HG03565 (cell line): ENCODE measurements around the gene ITGAE.
A peak's percentile ranks its signal among the peaks of the same experiment; 100 is the strongest.

ENCODE experiments used
- ATAC-seq: cut with Tn5 transposase; IDR thresholded peaks from one replicate; pipeline ENCODE4 v1.9.1; 2021; ENCODE audit warnings: mild to moderate bottlenecking, moderate library complexity; ENCODE audit not compliant: unreplicated experiment

ITGAE gene

DNA sequence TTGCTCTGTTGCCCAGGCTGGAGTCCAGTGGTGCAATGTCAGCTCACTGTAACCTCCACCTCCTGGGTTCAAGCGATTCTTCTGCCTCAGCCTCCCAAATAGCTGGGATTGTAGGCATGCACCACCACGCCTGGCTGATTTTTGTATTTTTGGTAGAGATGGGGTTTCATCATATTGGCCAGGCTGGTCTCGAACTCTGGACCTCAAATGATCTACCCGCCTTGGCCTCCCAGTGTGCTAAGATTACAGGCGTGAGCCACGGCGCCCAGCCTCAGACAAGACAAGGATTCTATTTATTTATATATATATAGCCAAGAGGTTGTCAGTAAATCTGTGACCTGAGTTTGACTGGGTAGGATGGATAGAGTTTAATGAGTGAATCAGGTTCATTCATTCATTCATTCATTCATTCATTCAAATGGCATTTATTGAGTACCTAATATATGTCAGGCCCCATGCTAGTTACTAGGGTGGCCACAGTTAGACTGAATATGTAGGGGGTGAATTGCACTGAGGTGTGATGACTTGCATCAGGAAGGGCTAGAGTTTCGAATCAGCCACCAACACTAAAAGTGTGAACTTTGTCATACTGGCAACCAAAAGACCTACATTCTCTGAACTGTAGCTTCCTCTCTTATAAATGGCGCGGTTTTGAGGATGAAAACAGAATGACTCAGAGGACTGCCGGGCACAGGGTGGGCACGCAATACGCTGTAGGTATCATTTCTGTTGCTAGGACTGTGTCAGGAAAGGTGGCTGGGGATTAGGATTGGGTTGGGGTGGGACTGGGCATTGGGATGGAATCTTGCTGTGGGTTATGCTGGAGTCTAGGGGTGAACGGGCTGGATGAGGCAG, 37.8 kb downstream of the ITGAE start:
- peak; percentile 68 for ATAC-seq

DNA sequence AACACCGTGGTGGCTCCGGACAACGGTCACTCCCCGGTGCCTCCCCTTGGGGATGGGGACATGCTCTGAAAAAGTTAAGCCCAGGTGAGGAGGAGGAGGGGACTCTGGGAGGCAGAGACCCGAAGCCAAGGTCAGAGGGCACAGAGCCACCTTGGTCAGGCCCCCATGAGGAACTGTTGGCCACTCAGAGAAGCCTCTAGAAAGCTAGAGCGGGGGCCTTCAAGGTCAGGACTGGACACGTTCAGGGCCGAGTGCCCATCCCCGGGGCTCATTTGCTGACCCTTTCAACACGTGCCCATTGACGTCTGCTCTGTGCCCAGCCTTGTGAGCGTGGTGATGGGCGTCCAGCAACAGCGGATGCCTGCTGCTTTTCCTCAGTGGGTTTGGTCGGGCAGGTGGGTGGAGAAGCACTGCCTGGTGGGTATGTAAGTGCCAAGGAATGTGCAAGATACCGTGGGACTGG, 39.0 kb downstream of the ITGAE start:
- no peak for ATAC-seq

DNA sequence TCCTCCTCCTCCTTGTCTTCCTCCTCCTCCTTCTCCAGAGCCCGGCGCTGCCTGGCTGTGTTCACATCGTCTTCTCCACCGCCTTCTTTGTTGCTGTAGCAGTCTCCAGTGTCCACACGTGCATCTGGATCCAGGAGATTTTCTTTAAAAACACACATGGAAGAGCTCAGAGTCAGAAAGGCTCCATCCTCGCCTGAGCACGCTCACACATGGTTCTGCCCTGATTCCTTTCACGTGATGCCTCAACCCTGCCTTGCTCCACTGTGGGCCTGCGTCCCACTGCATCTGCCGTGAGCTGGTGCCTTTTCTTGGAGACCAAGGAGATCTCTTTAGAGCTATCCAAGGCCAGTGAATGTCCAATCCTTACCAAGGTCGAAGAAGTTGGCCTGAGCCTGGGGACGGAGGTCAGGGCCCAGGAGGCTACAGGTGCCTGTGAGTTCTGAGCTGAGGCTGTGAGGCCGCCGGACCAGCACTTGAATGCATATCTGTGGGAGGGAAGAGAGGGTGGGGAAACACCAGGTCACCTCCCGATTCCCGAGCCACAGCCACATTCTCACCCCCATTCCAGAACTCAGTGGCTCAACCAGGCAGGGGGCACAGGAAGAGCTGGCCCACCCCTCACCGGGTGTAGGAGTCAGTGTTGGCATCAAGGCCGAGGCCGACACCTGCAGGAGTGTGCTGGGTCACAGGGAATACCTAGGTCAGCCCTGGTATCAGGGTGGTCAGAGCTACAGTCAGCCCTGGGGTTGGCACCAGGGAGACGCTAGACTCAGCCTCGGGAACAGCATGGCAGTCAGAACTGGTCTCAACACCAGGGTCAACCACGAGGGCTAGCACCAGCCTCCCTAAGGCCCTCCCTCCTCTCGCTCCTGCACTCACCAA, 39.7 kb downstream of the ITGAE start:
- no peak for ATAC-seq

DNA sequence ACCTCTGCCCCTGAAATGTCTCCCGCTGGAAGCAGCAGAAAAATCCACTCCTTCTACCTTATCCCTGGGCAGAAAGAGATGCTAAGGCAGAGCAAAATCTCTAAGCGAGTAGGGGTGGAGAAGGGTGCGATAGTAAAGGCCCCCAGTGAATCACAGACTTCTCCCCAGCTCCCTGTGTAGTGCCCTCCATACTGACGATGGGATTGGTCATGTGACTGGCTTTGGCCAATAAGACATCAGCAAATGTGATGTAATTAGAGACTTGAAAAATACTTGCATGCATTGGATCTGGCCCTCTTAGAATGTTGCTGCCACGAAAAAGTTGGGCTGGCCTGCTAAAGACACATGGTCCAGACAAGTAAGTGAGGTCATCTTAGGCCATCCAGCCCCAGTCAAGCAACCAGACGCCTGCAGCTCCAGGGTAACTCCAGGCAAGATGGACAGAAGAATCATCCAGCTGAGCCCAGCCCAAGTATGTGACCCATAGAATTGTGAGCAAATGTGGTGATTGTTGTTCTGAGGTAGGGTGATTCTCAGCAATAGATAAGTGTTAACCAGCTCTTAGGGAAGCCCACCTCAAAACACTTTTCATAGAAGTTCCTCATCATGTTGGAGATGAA, 41.3 kb downstream of the ITGAE start:
- ATAC-seq: no peak

DNA sequence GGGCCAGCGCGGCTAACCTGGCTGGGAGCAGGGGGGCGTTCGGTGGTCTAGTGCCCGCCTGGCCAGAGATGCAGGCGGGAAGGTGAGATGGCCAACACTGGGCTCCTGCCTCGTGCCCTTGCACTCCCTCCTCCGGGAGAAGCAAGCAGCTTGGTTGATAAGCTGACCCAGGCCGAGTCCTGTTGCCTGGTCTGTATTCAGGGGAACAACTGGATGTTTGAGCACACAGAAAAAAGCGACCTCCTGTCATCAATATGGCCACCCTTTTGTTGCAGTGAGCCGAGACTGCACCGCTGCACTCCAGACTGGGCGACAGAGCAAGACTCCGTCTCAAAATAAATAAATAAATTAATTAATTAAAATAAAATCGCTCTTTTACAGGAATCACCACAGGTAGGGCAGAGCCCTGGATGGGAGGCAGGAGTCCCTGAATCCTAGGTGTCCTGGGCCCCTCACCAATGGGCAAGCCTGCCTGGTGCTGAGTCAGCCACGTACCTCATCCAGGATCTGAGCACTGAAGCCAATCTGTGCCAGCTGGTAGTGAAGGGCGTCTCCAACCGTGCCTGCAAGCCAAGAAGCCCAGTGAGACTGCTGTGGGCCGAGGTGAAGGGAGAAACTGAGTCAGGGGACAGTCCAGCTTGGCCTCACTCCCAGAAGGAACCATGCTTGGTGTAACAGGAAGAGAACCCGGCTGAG, 45.5 kb downstream of the ITGAE start:
- no peak for ATAC-seq

DNA sequence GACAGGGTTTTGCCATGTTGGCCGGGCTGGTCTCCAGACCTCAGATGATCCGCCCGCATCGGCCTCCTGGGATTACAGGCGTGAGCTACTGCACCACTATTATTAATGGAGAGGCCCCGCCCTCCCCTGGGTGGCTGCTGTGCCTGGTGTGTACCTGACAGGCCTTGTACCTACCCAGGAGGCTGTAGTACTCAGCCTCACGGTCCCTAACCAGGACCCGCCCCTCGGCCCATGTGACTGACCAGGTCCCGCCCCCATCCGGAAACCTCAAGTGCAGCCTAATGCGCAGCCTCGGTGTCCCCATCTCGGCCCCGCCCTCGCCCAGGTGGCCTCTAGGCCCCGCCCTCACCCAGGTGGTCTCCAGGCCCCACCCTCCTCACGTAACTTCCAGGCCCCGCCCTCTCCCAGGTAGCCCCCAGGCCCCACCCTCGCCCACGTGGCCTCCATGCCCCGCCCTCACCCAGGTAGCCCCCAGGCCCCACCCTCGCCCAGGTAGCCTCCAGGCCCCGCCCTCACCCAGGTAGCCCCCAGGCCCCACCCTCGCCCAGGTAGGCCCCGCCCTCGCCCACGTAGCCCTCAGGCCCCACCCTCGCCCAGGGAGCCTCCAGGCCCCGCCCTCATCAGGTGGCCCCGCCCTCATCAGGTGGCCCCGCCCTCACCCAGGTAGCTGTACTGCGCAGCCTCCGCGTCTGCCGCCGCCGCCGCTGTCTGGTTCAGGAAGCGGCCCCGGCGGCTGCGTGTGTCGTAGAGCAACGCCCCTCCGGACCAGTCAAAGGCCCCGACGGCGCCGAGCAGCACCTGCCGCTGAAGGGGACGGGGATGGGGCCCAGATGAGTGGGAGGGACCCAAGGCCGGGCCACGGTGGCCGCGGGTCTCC, 46.3 kb downstream of the ITGAE start:
- no peak for ATAC-seq

DNA sequence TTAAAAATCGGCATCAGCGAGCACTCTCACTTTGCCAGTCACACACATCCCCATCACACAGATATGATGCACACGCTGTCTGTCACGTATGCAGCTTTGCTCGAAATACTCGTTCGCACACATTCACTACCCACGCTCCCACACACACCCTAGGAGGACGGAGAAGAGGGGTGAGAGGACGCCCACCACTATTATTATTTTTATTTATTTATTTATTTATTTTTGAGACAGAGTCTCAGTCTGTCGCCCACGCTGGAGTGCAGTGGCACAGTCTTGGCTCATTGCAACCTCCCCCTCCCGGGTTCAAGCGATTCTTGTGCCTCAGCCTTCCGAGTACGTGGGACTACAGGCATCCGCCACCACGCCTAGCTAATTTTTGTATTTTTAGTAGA, 46.9 kb downstream of the ITGAE start:
- ATAC-seq: no peak

DNA sequence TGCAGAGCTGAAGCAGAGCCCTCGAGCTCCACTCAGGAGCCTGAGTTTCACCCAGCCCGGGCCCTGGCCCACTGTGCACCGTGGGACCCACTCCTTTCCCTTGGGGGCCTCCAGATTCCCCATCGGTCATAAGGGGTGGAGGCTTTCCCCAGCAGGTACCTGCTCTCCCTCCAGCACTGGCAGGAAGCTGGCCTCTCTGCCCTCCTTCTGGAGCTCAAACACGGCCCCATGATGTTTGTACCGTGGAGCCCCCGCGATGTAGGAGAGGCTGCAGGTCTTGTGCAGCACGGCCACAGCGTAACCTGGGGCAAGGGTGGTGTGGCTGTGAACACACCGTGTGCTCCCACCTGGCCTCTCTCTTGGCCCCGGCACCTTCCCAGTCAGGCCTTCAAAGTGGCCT, 47.4 kb downstream of the ITGAE start:
- ATAC-seq: no peak

DNA sequence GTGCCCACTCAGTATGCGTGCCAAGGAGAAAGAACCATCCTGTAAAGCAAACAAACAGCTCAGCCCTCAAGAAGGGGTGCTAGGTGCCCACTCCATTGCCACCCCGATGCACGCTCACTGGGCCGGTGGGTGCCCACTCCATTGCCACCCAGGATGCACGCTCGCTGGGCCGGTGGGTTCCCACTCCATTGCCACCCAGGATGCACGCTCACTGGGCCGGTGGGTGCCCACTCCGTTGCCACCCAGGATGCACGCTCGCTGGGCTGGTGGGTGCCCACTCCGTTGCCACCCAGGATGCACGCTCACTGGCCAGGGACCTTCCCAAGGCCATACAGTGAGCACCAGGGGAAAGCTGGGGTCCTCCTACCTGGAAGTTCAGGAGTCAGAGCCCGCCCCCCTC, 49.2 kb downstream of the ITGAE start:
- no peak for ATAC-seq

DNA sequence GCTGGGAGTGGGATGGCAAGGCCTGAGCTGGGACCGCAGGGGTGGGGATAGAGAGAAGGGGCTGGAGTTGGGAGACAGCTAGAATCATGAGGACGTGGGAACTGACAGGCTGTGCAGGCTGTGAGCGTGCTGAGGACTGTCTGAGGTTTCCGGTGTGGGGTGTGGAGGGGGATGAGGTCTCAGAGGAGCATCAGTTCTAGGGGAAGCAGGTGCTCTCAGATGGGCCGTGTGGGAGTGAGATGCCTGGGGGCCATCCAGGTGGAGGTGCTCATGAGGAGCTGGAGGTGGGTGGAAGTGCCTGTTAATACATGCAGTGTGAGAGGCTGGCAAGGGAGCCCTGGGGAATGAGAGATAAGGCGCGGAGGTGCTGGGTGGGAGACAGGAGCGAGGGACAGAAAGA, 50.1 kb downstream of the ITGAE start:
- ATAC-seq: no peak

DNA sequence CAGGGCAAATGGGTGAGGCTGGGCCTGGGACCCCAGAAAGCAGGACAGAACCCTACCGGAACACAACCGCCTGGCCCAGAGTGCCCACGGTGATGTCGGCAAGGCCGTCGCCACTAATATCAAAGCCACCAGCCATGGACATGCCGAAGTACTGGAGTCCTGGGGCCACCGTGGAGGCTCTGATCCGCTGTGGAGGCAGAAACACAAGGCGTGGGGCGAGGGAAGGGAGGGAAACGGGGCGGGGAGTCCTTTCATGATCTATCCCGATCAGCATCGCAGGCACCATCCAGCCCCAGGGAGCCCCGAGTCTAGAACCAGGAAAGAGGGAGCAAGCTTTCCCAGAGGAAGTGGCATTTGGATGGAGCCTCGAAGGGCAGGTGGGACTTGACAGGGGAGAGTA, 50.7 kb downstream of the ITGAE start:
- no peak for ATAC-seq

DNA sequence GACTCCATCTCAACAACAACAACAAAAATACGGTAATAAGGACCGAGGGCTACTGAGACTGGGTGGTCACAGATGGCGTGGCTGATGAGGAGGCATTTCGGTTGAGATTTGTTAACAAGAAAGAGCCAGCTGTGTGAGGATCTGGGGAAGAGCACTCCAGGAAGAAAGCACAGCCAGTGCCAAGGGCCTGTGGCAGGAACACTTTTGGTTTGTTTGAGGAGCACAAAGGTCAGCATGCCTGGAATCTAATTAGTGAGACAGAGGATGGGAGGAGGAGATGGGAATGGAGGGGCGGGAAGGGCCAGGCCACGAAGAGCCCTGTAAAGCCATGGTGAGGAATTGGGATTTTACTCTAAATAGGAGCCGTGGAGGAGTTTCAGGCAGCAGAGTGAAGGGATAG, 52.4 kb downstream of the ITGAE start:
- ATAC-seq: no peak

DNA sequence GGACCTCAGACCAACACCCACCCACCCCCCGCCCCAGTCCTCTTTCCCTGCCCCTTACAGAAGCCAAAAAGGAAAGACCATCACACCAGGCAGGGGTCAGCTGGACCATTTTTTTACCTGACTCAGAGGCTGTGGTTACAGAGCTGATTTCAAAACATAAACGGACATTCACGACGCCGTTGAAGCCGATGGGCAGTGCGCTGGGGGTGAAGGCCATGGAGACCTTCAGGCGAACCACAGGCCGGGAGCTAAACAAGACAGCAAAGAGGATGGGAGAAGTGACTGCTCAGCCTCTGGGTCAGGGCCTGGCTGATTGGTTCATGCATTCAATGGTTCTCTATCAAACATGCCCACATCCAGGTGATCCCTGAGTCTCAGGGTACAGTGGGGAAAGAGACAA, 53.2 kb downstream of the ITGAE start:
- ATAC-seq: no peak

DNA sequence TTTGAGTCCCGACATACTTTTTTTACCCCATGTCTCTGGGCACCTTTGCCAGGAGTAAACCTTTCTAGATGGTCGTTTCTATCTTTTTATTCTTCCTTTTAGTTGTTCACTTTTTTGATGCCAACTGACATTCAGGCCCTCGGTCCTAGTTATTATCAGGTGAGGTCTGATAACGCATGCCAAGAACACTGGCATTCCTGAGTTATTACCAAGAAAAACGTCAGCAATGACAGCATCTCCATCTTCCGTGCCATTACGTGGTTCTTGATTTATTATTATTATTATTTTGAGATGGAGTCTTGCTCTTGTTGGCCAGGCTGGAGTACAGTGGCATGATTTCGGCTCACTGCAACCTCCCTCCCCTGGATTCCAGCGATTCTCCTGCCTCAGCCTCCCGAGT, 55.9 kb downstream of the ITGAE start:
- no peak for ATAC-seq

DNA sequence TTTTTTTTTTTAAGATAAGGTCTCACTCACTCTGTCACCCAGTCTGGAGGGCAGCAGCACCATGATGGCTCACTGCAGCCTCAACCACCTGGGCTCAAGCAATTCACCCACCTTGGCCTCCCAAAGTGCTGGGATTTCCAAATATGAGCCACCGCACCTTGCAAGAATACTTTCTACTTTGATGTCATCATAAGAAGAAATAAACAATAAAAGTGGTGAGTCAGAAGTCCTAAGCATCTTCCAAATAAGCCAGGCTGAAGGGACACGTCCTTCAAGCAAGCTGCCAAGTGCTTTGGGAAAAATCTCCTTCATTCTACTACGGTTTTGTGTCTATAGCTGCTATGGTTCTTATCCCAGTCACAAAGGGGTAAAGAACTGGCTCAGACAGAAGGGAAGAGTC, 57.0 kb downstream of the ITGAE start:
- no peak for ATAC-seq

DNA sequence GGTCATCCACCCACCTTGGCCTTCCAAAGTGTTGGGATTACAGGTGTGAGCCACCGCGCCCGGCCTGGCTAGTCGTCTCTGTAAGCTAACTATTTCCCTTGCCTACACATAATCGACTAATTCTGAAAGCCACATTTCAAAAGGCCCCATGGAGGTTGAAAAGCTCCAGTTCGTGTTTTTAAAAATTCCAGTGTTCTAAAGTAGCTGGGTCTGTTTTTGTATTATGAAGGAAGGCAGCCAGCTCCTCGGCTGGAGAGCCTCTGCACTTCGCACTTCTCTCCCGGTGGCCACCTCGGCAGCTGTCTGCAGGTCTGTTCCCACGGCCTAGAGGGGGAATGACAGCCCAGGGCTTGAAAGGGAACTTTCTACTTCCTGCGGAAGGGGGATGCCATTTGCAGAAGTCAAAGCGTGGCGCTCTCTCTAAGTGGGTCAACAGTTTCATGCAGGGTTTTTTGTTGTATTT, 60.3 kb downstream of the ITGAE start:
- ATAC-seq: no peak

DNA sequence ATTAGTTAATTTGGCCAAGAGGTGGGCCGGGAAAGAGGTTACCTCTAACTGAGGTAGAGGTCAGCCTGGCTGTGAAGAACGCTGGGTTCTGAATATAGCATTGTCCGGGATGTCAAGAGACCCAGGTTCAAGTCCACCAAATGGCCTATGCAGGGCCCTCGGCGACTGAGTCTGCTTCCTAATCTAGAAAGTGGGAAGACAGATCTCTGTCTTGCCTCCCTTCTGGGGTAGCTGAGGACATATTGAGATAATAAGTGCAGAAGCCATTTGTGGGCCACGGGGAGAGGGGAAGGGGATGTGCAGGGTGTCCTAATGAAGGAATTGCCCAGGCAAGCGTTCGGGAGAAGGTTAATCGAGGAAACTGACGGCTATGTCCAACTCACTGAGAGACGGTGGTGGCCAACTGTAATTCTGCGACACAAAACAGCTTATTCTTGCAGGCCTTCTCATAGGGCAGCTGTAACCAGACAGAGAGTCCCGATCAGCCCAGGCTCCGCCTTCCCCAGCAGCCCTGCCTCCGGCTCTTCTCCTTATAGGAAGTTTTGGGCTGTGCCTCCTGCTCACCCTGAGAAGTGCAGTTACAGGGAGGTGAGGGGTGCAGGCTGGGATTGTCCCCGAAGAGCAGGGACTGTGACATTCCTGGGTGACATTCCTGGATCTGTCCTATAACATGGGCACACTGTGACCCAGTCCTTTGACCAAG, 61.4 kb downstream of the ITGAE start:
- no peak for ATAC-seq

DNA sequence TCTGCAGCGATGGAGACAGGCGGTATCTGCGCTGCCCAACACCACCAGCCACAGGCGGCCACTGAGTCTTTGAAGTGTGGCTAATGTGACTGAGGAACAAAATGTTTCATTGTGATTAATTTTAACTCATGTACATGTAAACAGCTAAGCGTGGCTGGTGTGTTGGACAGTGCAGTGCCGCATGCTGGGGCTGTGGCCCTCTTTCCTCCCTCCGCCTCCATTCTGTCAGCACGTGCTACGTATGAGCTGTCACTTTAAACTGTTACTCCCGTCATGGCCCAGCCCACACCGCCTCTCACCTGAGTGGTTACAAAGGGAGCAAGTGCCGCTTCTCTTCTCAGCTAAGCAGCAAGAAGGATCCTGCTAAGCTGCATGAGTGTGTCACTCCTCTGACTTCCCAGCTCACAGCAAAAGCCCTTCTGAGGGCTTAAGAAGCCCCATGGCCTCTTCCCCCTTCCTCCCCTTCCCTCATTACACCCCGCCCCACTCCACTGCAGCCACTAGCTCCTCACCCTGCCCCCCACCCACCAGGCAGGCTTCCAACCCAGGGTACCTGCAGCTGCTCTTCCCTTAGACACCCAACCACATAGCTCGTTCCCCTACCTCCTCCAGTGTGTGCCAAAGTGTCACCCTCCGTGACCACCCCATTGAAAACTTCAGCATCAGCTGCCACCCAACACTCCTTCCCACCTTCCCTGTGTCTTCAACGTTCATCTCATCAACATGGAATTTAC, 62.3 kb downstream of the ITGAE start:
- no peak for ATAC-seq

DNA sequence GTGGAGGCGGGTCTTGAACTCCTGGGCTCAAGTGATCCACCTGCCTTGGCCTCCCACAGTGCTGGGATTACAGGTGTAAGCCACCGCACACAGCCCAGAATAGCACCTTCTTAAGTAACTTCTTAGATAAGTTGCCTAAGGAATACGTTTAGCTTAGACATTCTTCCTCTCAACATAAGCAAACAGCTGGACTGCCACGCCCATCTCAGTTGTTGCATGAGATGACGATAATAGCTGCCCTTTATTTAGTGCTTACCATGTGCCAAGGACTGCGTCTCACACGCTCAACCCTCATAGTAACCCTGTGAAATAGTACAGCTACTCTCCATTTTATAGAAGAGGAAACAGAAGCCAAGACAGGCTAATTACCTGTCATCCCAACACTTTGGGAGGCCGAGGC, 65.5 kb downstream of the ITGAE start:
- no peak for ATAC-seq
